Esophagus squamous epithelium (tissue), 4 donors: ENCODE results near the gene RASSF10.

Experiments used
- CTCF ChIP-seq, 6 experiments: fragments of 450-650 bp in 4 of 6; fragments of 200-600 bp in 2 of 6; sonication (generic) in 2 of 6; IDR thresholded peaks; one replicate each; pipeline ENCODE4 v1.5.1; 2016 to 2019; ENCODE audit warnings: antibody characterized with exemption in 6 of 6, mild to moderate bottlenecking in 4 of 6, moderate library complexity in 4 of 6
- POLR2A ChIP-seq, 4 donors: fragments of 450-650 bp; IDR thresholded peaks; one replicate each; pipeline ENCODE4 v1.6.1; 2017; ENCODE audit warnings: antibody characterized with exemption in 4 of 4, mild to moderate bottlenecking in 4 of 4, moderate library complexity in 3 of 4

- TF ChIP-seq CTCF (IDR thresholded peaks at IDR 0.05) (no peak), POLR2A (IDR thresholded peaks at IDR 0.05) (no peak)
Measured at GRCh38 chr11:12995188-12995587, 13.9 kb upstream of the RASSF10 start.
